ENCODE measurements around the gene ALOXE3.

Gene ALOXE3

GRCh38 chr17:8141741-8142140 is 23.4 kb upstream of the ALOXE3 start:
- no peak for DNase-seq

- DNase-seq, result no peak
Observed at GRCh38 chr17:8141045-8141444, 22.7 kb upstream of the ALOXE3 start.

DNA sequence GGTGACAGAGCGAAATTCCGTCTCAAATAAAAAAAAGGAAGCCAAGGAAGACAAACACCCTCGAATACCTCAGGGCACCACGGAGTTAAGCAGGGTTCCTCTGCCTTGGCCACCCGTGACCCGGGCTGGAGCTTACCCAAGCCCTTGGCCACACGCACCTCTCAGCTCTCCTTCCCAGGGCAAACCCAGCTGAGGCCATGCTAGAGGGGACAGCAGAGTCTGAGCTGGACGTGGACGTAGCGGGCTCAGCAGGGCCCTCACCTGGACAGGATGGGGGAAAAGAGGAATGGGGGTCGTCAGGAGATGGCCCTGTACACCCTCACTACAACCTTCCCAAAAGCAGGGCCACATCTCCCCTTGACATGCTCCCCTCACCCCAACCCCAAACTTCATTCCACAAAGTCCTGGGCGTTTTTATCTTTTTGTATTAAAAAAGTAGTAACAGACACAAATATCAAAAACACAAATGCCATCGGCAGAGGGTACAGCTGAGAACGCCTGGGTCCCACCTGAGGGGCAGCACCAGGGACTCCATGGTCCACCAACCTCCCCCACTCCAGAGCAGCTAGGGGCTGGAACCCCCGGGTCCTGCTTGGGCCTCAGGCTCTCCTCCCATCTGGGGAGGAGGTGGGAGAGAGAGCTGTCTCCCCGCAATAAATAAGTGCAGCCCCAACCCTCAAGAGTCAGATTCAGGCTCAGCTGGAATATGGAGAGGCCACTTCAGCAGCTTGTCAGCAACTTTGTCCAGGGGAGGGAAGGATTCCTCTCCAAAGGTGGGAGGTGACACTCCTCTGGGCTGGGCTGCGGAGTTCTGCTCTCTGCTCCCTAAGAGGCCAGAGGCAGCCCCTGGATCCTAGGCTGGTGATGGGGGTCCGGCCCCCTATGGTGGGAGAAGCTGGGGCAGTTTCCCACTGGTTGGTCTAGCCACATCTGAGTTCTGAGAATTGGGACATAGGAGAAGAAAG is 22.0 kb upstream of the ALOXE3 start:
- DNase-seq, result no peak

DNA sequence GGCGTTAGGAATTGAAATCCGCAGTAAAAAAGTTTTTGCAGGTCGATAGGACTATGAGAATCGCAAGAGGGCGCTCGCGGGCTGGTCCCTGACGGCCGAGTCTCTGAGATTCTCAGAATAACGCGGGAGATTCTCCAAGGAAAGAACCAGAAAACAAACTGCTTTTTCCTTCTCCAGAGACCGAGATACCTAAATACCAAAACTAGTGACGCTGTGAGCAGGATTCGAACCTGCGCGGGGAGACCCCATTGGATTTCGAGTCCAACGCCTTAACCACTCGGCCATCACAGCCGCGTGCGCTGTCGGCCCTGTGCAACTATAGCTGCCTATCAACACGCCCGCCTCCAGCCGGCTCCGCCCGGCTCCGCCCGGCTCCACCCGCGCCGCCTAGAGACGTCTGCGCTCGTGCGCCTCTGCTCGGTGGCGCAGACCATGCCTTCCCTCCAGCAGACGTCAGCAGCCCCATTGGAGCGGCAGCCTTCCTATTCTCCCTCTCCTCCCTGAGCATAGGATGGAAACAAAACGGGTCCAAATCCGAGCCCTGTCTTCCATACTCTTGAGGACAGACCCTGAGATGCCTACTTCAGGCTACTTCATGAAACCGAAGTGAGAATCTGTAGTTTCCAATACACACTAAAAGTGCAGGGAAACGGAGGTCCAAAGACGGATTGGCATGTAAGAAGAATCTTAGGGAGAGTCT is 20.5 kb upstream of the ALOXE3 start:
- peak; percentile 99 for DNase-seq

DNA sequence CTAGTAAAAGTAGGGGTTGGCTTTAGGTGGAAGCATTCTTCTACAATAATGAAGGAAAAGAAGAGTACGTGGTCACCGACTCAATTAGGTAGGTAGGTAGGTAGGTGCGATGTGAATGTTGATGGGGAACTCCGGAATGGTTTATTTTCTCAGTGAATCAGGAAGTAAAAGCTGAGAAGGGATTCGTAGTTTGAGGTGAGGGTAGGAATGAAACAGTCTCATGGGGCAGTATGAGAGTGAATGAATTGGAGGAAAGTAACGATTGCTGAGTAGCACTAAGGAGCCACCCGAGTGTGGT is 20.0 kb upstream of the ALOXE3 start:
- no peak for DNase-seq

- DNase-seq, result no peak
Observed at GRCh38 chr17:8137645-8138373, 19.5 kb upstream of the ALOXE3 start.

GRCh38 chr17:8133941-8134340 is 15.6 kb upstream of the ALOXE3 start:
- no peak for DNase-seq

DNA sequence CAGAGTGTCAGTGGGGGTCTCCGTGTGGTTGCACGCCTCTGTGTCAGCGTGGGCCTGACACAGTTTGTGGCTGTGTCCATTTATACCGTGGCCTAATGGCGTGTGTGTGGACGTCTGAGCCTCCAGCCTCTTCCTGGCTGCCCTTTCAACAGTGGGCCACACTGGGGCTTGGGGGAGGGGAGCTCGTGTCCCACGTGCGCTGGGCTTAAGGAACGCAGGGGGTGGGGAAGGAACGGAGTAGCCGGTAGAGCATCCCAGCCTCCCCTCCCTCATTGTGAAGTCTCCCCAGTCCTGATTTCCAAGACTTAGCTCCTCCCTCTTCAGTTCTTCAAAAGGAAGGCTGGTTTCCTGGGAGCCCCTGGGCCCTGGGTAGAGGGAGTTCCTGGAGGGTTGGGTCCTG is 15.1 kb upstream of the ALOXE3 start:
- no peak for DNase-seq

DNA sequence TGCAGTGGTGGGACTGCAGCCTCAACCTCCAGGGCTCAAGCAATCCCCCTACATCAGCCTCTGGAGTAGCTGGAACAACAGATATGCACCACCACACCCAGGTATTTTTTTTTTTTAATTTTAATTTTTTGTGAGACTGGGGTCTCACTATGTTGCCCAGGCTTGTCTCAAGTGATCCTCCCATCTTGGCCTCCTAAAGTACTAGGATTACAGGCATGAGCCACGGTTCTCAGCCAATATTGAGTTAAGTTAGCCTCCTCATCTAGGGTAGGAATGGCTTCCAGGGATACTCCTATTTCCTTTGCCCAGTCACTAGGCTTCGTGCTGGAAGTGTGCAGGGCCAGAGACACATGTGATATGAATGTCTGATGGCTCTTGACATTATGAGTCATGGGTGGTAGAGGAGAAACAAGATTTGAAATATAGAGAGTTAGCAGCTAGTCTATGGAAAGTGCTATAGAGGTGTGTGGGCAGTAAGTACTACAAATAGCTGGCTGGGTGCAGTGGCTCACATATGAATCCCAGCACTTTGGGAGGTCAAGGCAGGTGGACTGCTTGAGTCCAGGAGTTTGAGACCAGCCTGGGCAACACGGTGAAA is 13.6 kb upstream of the ALOXE3 start:
- no peak for DNase-seq

- no peak for DNase-seq
Observed at GRCh38 chr17:8128125-8128784, 9.9 kb upstream of the ALOXE3 start.

DNA sequence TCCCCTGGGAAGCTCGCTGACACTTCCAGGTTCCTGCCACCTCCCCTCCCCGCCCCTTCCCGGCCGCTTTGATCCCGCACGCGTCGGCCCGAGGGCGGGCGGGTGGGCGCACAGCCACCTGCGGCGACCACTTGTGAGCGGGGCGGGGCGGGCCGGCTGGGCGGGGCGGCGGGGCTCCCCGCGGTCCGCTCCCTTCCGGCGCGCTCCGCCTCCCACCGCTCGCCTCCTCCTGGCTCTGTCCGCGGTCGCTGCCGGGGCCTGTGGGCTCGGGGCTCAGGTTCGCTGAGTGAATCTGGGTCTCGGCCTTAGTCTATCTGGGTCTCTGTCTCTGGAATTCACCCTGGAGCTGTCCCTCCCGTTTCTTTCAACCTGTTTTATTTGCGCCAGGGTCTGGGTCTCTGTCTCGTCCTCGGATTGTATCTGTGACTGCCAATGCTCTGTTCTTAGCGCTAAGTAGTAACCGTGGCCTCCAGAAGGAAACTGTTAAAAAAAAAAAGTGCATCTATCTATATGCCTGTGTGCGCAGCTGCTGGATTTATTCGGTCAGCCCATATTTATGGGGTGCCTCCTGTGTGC is 8.3 kb upstream of the ALOXE3 start:
- DNase-seq, result peak; percentile 72

GRCh38 chr17:8125947-8126490 is 7.7 kb upstream of the ALOXE3 start:
- no peak for DNase-seq

DNA sequence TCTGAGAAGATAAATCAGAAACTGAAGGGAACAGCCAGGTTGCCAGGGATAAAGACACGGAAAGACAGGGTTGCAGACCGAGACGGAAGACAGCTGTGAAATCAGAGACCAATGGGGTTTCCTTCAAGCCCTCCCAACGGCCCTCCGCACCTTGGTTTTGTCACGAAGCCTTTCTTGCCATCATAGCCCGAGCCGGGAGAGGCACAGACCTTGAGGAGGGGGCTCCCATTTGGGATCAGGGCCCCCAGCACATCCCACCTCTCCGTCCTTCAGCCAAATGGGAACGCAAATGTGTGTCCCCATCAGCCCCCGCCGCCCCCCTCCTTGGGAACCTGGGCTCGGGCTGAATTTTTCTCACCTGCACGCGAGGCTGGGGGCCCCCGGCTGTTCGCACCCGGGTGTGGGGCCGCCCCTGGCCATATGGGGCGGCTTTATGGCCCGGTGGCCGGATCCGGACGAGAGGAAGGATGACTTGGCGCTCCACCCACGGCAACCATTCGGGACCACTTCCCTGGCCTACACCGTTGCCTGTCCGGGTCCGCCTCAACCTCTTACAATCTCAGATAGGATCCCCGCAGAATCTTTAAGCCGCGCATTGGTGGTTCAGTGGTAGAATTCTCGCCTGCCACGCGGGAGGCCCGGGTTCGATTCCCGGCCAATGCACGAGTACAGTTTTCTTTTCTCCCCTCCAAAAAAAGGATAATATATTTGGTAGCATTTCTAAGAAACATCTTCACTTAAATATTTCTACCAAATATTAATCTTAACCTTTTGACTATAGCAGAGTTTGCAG is 7.0 kb upstream of the ALOXE3 start:
- peak; percentile 99 for DNase-seq

DNA sequence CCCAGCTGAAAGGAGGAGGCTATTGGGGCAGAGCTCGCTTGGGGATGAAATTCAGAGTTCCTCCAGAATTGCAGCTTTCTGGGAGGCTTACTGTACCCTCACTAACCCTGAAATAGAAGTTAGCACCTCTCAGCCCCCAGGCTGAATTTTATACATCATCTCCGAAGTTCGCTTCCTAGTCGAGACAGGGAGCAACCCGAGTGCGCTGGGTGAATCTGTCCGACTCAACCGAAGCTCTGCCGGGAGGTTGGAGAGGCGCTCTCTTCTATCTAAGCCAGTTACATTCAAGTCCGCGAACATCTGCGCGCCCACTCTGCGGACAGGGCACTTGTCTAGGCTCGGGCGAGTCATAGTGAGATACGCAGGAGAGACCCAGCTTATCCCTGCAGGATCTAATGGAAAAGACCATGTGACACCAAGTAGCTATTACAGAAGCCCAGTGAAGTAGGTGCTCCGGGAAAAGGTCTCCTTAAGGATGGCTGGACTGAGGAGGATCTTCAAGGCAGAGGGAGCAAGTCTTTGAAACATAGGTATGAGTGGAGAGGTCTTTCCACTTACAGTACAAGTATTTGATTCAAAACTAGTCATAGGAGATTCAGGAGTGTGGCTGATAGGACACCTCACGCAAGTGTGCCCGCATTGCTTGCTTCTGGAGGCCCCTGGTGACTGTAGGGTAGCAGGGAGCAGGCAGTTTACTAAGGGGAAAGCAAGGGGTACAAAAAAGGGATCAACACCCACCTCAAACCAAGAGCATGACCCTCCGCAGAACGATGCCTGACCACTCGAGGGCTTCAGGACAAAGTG is 6.2 kb upstream of the ALOXE3 start:
- peak; percentile 54 for DNase-seq

DNA sequence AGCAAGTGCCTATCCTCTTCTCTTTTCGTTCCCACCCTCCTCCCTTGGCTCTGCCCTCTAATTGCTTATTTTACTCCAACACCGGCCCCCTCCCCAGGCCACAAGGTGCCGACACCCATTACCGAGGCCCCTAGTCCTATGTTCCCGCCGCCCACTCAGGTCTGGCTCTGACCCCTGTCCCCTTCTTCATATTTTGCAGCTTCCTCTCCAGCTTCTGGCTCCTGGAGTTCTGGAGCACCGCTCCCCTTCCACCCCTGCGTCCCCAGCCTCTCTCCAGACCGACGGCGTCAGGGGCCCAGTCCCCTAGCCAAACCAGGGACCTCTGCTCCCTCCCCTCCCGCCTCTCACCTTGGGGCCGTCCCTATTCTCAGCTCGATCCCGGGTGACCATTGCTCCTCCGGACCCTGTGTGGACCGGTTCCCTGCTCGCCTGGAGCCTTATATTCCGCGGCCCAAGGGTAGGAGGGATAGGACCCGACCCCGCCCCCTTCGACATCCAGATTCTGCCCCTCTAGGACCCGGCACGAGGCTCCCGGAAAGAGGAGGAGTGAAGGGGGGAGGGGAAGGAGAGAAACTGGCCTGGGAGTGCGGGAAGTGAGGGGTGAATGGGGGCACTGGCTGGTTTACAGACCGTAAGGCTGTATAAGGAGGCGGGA is 5.5 kb upstream of the ALOXE3 start, which contains the start of gene HES7:
Gene HES7 (minus strand): TSS at position 412 of the 655 bp plus-strand sequence. CDS start 22 bp downstream, at position 390.
- DNase-seq, result no peak

DNA sequence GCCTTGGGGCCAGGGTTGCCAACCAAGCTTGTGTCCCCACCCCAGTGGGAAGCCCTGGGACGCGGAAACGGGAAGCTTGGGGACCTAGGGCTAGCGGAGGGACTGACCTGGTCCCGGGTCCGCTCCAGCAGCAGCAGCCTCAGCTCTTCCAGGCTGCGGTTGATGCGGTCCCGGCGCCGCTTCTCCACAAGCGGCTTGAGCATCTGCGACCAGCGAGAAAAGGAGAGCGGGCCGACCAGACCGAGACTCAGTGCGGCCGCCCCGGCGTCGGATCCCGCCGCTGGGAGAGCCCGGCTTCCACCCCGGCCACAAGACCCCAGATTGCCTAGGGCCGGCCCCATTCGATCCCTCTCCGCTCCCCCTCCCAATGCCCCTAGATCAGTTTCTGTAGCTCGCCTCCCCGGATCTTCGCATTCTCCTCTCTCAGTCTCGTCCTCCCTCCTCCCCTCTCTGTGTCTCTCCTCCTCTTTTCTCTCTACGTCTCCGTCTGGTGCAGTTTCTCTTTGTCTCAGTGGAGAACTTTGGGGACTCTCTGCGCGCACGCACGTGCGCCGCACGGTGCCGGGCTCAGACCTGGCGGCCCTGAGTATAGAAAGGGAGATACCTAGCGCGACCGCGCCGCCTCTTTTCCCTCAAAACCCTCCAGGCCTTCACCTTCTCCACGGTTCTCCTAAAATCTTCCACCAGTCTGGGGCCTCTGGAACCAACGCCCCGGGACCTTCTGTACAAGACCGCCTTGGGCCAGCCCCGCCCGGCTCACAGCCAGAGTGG is 4.8 kb upstream of the ALOXE3 start:
- peak; percentile 64 for DNase-seq

- peak; percentile 54 for DNase-seq
Observed at GRCh38 chr17:8122422-8122923, 4.2 kb upstream of the ALOXE3 start.

GRCh38 chr17:8121681-8122421 is 3.5 kb upstream of the ALOXE3 start:
- DNase-seq, result peak; percentile 80

Measured in stimulated activated CD8-positive, alpha-beta memory T cell treated with anti-CD3 and anti-CD28 coated beads, Interleukin-4, amount 100 ng/mL, for 48 hours (primary cell).